Spleen (tissue), 7 donors: ENCODE data around the gene TEKT3.

Experiments
- POLR2A ChIP-seq, 3 donors: fragments of 450-650 bp; IDR thresholded peaks; one replicate each; pipeline ENCODE4 v1.5.1; 2017; ENCODE audit warnings: antibody characterized with exemption in 3 of 3, mild to moderate bottlenecking in 1 of 3
- TF ChIP-seq, protein P1 (sequence below), 11 experiments: fragments of 200-600 bp in 7 of 11; fragments of 450-650 bp in 4 of 11; sonication (generic) in 4 of 11; IDR thresholded peaks in 8 of 11; conservative IDR thresholded peaks in 3 of 11; 1 replicate in 7 of 11; 2 replicates in 4 of 11; pipeline versions ENCODE4 v1.4.0 to v1.8.0; 2016 to 2021; ENCODE audit warnings: antibody characterized with exemption in 11 of 11, inconsistent platforms in 4 of 11, mild to moderate bottlenecking in 1 of 11
- donor health status: DM: no; HTN: no; CAD: no; lungs with moderate emphysema.
- donor health status: DM: no; HTN: no; CAD: no.
- donor health status: DM: no; HTN: no; CAD: no.

DNA sequence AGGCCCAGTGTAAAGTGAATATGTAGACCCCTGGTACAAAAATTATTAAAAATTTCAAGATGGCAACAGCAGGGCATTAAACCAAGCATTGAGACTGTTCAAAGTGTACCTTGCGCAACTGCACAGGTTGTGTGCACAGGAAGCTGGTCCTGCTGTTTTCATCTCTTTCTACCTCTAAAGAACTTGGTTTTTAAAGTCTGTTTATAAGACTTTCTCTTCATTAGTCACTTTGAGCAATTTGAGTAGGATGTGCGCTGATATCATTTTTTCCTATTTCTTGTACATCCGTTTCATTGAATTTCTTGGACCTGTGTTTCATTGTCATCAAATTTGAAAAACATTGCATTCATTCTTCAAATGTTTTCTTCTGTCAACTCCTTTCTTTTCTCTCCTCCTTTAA, 59.5 kb downstream of the TEKT3 start:
- TF ChIP-seq, protein P1, sequence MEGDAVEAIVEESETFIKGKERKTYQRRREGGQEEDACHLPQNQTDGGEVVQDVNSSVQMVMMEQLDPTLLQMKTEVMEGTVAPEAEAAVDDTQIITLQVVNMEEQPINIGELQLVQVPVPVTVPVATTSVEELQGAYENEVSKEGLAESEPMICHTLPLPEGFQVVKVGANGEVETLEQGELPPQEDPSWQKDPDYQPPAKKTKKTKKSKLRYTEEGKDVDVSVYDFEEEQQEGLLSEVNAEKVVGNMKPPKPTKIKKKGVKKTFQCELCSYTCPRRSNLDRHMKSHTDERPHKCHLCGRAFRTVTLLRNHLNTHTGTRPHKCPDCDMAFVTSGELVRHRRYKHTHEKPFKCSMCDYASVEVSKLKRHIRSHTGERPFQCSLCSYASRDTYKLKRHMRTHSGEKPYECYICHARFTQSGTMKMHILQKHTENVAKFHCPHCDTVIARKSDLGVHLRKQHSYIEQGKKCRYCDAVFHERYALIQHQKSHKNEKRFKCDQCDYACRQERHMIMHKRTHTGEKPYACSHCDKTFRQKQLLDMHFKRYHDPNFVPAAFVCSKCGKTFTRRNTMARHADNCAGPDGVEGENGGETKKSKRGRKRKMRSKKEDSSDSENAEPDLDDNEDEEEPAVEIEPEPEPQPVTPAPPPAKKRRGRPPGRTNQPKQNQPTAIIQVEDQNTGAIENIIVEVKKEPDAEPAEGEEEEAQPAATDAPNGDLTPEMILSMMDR (IDR thresholded peaks at IDR 0.05 in 8 of 11, conservative IDR thresholded peaks at IDR 0.05 in 3 of 11), result no peak
- no peak for TF ChIP-seq POLR2A (IDR thresholded peaks at IDR 0.05)
